Measurements from ENCODE around the gene TSPAN7. TPM values are rescaled to one million over a fixed set of nuclear protein-coding genes. Genes with fewer than 3 reads are reported as not detected.

The TSPAN7 gene
- total RNA-seq, 1 donor from 2014 or later, result 122 TPM

DNA sequence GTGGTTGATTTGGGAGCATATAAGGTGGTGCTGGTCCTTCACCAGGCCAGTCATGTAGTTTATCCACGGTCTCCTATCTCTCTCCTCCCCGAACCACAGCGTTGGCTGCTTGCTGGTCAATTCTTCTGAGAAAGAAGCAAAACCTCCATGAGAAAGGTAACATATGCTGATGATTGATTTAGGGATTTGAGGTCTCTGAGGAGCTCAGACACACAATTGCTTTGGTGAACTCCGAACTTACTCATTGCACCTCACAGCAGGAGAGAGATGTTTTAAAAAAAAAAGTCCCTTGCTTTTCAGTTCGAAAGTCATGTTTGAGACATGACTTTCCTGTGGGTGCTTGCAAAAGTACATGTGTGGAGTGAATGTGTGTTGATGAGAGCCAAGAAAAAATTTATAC, 100.2 kb downstream of the TSPAN7 start:
- Histone ChIP-seq H3K27me3 (no peaks in the 10 kb centered on the region), H3K36me3 (no peaks in the 10 kb centered on the region), H3K4me1 (no peaks in the 10 kb centered on the region), H3K27ac (no peak overlapping the region), H3K9me3 (no peaks in the 10 kb centered on the region), H3K4me3 (no peak overlapping the region)
- intact Hi-C loops (cut with DNase I), result no loop called here
- DNase-seq (ENCODE audit: low spot score in 2 of 2), result no peak
- TF ChIP-seq, protein P1, sequence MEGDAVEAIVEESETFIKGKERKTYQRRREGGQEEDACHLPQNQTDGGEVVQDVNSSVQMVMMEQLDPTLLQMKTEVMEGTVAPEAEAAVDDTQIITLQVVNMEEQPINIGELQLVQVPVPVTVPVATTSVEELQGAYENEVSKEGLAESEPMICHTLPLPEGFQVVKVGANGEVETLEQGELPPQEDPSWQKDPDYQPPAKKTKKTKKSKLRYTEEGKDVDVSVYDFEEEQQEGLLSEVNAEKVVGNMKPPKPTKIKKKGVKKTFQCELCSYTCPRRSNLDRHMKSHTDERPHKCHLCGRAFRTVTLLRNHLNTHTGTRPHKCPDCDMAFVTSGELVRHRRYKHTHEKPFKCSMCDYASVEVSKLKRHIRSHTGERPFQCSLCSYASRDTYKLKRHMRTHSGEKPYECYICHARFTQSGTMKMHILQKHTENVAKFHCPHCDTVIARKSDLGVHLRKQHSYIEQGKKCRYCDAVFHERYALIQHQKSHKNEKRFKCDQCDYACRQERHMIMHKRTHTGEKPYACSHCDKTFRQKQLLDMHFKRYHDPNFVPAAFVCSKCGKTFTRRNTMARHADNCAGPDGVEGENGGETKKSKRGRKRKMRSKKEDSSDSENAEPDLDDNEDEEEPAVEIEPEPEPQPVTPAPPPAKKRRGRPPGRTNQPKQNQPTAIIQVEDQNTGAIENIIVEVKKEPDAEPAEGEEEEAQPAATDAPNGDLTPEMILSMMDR (IDR thresholded peaks at IDR 0.05), result no peak

DNA sequence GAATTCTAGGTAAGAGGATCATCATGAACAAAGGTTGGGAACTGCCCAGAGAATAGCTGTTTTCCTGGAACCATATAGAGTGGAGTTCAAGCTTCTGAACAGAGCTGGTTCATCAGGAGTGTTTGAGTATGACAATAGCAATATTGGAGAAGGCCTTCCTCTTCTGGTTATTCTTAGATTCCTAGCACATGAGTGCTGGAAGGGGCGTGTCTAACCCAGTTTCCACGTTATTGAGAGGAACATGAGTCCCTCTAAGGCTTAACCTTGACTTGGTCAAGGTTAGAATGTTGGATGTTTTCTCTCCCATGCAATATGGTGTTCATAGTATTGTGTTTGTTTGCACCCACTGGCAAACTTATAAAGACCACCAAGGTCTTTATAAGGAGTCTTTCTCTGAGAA, 101.3 kb downstream of the TSPAN7 start:
- Histone ChIP-seq H3K4me1 (no peaks in the 10 kb centered on the region), H3K4me3 (no peak overlapping the region), H3K27me3 (no peaks in the 10 kb centered on the region), H3K9me3 (no peaks in the 10 kb centered on the region), H3K27ac (no peak overlapping the region), H3K36me3 (no peaks in the 10 kb centered on the region)
- intact Hi-C loops (cut with DNase I), result no loop called here
- no peak for DNase-seq (ENCODE audit: low spot score in 2 of 2)
- TF ChIP-seq, protein P1 (IDR thresholded peaks at IDR 0.05), result no peak

DNA sequence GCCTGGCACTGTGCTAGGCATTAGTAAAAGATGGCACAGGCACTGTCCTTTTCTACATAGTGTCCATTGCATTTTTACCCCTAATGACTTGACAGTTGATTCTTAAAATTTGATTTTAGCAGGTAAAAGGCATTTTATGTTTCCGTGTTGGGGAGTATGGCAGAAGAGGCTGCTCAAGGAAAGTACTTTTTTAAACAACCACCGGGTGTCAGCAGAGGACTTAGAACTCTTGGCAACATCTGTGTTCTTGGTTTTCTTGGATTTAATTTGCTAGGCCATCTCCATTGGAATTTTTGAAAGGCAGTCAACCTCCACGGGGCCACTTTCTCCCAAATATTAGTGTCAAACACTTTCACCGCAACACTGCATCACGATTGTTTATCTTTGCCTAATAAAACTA, 102.9 kb downstream of the TSPAN7 start:
- DNase-seq (ENCODE audit: low spot score in 2 of 2), result no peak
- no peaks in the 10 kb centered on the region for H3K9me3 ChIP-seq
- no peak overlapping the region for H3K27ac ChIP-seq
- no peak overlapping the region for H3K4me3 ChIP-seq
- no peaks in the 10 kb centered on the region for H3K4me1 ChIP-seq
- no peaks in the 10 kb centered on the region for H3K27me3 ChIP-seq
- H3K36me3 ChIP-seq, result no peaks in the 10 kb centered on the region
- TF ChIP-seq, protein P1 (IDR thresholded peaks at IDR 0.05), result peak in 2 of 3 experiments; percentile 17 to 40
- intact Hi-C loops (cut with DNase I), result no loop called here

DNA sequence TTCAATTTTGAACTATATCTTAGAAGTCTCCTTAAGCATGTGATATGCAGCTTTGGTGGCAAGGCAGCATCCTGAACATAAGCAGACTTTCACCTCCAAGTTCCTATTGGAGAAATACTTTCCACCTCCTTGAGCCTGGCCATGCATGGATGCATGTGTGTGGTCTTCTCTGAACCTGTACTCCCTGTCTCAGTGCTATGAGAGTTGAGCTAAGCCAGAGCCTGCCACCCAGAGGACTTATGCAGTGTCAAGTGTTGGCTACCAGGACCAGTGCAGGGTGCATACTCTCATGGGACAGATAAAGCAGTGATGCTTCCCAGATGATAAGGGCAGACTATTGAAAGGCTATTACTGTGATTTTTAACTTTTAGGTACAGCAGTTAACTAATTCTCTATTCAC, 105.6 kb downstream of the TSPAN7 start:
- TF ChIP-seq, protein P1 (IDR thresholded peaks at IDR 0.05), result no peak
- H3K4me3 ChIP-seq, result no peak overlapping the region
- H3K9me3 ChIP-seq, result no peaks in the 10 kb centered on the region
- no peaks in the 10 kb centered on the region for H3K36me3 ChIP-seq
- no peaks in the 10 kb centered on the region for H3K4me1 ChIP-seq
- H3K27ac ChIP-seq, result no peak overlapping the region
- intact Hi-C loops (cut with DNase I), result no loop called here
- no peaks in the 10 kb centered on the region for H3K27me3 ChIP-seq
- DNase-seq (ENCODE audit: low spot score in 2 of 2), result no peak

DNA sequence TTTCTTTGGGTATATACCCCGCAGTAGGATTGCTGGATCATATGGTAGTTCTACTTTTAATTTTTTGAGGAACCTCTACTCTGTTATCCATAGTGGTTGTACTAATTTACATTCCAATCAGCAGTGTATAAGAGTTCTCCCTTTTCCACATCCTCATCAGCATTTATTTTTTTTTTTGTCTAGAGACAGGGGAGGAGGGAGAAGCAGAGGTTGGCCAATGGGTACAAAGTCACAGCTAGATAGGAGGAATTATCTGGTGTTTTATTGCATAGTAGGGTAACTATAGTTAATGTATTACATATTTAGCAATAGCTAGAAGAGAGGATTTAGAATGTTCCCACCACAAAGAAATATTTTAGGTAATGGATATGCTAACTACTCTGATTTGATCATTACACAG, 107.4 kb downstream of the TSPAN7 start:
- no peaks in the 10 kb centered on the region for H3K27me3 ChIP-seq
- H3K4me1 ChIP-seq, result no peaks in the 10 kb centered on the region
- TF ChIP-seq, protein P1 (IDR thresholded peaks at IDR 0.05), result no peak
- intact Hi-C loops (cut with DNase I), result no loop called here
- no peak overlapping the region for H3K4me3 ChIP-seq
- H3K27ac ChIP-seq, result no peak overlapping the region
- DNase-seq (ENCODE audit: low spot score in 2 of 2), result no peak
- no peaks in the 10 kb centered on the region for H3K9me3 ChIP-seq
- no peaks in the 10 kb centered on the region for H3K36me3 ChIP-seq

DNA sequence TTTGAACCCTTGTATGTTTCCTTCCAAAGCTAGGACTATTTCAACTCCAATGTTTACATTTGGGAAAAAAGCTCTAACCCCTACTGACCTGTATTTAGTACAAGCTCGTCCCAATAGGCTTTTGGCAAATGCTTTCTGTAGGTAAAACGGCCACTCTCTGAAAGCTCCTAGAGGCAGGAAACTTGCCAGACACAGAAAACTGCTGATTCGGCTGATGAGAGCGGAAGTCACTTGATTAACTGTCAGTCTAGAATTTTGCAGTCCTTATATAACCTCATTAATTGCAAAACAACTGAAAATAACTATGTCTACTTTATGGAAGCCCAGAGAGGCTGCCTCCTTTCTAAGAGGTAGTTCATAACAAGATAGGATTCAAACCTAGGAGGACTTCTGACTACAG, 108.1 kb downstream of the TSPAN7 start:
- Histone ChIP-seq H3K4me3 (no peak overlapping the region), H3K27ac (no peak overlapping the region), H3K4me1 (no peaks in the 10 kb centered on the region), H3K36me3 (no peaks in the 10 kb centered on the region), H3K27me3 (no peaks in the 10 kb centered on the region), H3K9me3 (no peaks in the 10 kb centered on the region)
- DNase-seq (ENCODE audit: low spot score in 2 of 2), result no peak
- intact Hi-C loops (cut with DNase I), result no loop called here
- TF ChIP-seq, protein P1 (IDR thresholded peaks at IDR 0.05), result no peak
